GM19025 (cell line): ENCODE measurements around the gene MATN1.

Experiments used
- ATAC-seq: cut with Tn5 transposase; IDR thresholded peaks from one replicate; pipeline ENCODE4 v1.9.1; 2021; ENCODE audit warnings: mild to moderate bottlenecking, low read depth, moderate library complexity; ENCODE audit not compliant: unreplicated experiment

Gene MATN1

DNA sequence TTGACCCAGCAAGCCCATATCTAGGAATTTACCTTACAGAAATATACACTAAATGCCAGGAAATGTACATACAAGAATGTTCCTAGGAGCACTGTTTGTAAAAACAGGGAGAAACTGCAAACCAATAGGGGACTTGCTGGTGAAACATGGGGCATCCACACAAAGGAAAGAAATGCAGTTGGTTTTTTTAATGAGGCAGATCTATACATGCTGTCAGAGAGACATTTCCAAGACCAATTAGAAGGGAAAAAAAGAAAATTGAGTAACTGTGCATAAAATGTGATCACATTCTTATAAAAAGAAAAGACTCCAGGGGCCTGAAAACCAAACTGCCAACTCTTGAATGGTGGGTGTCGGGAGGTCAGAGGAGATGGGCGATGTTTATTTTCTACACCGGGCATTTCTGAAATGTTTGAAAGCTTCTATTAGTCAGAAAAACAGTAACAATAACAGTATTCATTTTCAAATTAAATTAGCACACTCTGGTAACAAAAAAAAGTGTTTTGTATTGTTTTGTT is 56.6 kb downstream of the MATN1 start:
- ATAC-seq: no peak

DNA sequence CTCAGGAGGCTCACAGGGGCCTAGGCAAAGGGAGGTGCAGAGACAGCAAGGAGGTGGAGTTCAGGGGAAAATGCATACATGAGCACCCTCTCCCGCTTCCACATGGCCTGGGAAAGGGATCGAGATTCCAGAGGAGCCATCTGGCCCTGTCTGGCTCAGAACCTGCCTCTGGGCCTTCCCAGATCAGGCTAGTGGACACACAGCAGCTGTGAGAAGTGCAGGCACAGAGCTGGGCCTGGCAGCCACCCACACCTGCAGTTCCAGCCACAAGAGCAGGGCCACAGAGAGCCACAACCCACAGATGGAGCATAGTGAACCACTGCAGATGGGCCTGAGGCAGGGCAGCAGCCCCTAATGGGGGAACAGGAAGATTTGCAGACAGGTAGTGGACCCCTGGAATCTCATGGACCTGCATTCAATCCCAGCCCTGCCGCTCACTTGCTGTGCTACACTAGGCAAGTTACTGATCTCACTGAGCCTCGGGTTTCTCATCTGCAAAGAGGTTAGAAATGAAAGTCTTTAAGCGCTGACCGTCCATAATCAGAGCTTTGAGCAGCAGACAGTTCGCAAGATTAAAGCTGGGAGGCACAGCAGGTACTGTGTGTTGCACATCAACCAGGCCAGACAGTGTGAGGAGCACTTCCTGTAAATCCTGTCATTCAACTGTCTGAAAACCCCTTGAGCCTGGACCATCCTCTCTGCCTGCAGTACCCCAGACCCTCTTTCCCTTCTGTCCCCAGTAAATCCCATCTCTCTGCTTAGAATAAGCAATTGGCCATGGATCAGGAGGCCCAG is 58.0 kb downstream of the MATN1 start:
- no peak for ATAC-seq

DNA sequence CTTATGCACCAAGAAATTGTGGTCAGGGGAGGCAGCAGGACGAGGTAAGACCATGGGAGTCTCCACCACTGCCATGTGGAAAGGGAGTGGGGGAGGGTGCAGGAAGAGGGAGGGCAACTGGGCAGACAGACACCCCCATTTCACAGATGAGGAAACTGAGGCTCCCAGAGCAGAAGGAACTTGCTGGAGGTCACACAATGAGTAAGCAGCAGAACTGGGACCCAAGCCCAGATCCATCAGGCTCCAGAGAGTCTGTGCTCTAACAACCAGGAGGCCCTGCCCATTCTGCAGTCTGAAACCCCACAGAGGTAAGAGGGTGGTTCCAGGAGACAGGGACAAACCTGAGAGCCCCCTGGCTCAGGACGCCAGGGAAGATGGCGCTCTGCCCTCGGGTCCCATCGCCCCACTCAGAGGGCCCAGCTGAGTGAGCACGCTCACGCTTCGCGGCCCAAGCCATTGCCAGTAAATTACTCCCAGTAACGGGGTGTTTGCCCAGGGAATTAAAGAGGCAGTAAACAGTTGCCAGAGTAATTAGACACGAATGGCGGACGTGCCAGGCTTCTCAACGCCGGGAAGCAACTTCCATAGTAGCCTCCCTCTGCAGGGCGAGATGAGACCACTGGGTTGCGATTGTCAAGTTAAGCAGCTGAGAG is 59.2 kb downstream of the MATN1 start:
- ATAC-seq: no peak

DNA sequence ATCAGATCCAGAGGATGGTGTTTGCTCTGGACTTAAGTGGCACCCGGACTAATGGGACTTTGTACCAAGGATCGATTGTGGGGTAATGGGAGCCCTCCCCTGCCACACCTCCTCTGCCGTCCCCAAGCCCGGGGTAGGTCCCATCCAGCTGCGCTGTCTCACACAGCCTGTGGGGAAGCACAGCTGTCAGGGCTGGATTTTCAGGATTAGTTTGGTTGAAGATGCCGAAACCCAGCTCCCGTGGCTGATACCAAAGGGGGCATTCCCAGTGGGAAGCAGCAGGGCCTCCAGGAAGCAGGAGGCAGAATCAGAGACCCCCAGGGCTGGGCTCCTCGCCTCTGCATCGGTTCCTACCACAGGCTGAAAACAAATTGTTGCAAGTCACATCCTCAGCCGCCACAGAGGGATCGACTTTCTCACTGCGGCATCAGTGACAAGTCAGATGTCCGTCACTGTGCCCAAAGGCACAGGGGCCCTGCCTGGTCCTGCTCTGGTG is 59.7 kb downstream of the MATN1 start:
- no peak for ATAC-seq

DNA sequence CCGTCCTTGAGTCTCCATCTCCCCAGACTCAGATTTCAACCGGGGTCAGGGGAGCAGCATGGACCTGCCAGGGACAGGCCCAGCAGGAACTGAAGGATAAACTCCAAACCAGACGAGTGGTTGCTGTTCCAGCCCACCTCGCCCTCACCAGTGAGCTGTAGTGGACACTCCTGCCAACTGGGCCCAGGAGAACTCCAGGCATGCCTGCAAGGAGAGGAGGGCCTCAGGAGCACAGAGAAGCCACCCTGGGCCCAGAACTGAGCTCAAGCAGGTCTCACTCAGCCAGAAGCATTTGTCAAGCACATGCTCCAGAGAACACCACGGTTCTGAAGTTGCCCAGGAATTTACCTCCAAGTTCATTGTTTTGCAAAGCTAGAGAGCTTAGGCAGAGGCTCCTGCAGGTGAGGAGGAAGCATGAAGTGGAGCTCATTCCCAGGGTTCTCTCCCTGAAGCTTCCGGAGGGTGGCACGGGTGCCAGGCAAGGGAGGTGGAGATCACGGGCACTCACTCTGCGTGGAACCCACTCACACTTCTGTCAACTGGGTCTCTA is 61.0 kb downstream of the MATN1 start:
- ATAC-seq: no peak

DNA sequence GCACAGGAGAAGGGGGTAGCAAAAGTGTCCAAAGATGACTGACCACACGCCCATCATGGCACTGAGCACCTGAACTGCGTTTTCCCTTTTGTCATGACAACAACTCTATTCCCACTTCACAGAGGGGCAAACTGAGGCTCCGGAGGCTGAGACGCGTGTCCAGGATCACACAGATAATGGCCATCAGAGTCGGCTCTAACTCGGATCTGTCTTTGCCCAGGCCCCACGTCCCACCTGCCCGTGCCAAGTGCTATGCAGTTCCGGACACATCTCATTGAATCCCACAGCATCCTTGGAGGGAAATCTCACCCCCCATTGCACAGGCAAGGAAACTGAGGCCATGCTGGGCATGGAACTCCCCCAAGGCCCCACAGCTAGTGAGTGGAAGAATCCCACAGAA is 62.1 kb downstream of the MATN1 start:
- ATAC-seq: no peak
